D341Med (cell line): Measurements from ENCODE around the gene IMMT.
"Not testable (repeated sequence)": the region's sequence is repeated elsewhere in the genome, so short reads cannot be mapped to it uniquely, and the experiment has no call there.

Experiments used
- DNase-seq: peaks from one replicate; pipeline ENCODE4 v3.0.0; 2012; ENCODE audit warnings: low spot score

The IMMT gene

DNA sequence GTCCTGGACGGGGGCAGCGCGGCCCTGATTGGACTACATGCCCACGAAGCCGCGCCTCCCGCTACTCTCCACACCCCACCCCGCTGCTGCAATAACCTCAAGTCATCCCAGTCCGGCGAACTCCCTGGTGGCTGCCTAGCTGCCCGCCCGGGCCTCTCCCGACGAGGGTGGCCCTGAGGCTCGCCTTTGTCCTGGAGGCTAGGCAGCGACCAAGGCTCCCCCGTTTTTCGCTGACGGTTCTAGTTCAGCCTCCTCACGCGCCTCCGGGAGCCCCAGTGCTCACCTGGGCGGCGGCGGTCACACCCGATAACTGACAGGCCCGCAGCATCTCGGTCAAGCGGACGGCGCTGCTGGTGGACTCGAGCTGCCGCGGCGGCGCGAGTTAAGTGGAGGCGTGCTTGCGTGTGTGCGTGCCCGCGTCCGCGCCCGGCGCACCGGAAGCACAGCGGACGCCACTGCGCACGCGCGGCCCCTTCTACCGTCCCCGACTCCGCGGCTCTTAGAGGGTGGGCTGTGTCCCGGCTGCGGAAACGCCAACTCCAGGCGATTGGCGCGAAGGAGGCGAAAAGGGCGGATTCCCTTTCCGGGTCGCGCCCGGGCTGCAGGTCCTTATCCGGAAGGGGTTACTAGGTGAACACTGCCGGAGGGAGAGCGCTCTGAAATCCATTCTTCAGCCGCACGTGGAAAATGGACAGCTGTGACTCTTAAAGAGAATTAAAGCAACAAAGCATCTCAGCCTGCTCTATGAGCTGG, at the start of gene IMMT:
IMMT (minus strand) TSS at position 408 of the 753 bp plus-strand sequence; CDS start at position 328, 80 bp downstream.
- DNase-seq: peak; percentile 96

DNA sequence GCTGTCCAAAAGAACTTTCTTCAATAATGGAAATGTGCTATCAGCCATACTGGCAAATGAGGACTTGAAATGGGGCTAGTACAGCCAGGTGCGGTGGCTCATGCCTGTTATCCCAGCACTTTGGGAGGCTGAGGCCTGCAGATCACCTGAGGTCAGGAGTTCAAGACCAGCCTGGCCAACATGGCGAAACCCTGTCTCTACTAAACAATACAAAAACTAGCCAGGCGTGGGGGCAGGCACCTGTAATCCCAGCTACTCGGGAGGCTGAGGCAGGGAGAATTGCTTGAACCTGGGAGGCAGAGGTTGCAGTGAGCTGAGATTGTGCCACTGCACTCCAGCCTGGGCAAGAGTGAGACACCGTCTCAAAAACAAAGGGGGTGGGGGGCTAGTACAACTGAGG, 49.5 kb upstream of the IMMT start:
- DNase-seq: not testable (repeated sequence)

DNA sequence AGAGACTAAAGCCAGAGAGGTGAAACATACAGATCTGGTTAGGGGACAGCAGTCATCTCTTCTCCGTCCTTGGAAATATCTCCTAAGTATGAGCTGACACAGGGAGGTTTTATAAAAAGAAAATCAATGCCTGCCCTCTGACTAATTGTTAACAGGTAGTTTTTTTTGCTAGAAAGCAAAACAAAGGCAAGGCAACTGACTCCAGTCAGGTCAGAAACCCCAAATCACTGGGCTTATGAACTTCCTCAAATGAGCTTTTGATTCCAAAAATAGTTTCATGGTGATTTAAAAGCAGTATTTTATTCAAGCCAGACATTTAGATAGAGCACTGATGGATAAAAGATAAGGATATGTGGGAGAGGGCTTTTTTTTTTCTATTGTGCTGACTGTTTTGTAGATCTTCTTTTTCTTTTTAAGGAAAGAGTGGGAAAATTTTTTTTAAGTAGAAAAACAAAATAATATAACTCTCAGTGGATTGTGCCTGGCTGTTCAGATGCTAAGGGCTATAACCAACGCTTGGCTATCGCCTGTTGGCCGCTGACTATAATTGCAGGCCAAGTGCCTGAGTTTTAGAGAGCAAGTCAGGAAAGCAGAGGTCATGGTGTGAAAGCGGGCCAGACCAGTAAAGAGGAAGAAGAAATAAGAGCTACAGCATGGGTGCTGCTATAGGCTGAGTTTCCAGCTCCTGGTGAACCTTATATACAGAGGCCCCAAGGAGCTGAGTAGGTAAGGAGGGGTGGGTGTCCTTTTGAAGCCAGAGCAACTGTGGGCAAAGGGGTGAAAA, 48.9 kb upstream of the IMMT start:
- no peak for DNase-seq

DNA sequence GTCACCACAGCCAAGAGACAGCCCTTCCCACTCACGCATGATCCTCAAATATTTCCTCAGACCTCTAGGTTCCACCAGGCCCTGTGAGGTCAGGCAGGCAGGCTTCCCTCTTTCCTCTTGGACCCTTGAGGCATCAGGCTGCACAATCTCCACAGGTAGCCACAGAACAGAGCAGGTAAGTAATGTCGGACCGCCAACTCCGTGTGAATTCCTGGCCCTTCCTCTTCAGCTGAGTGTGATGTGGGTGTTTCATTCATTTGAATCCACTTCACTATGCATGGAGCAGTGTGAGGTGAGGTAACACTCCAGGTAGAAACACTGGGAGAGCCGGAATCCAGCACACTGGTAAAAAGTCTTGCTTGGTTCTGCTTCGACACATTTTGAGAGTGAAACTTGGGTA, 48.0 kb upstream of the IMMT start:
- no peak for DNase-seq

DNA sequence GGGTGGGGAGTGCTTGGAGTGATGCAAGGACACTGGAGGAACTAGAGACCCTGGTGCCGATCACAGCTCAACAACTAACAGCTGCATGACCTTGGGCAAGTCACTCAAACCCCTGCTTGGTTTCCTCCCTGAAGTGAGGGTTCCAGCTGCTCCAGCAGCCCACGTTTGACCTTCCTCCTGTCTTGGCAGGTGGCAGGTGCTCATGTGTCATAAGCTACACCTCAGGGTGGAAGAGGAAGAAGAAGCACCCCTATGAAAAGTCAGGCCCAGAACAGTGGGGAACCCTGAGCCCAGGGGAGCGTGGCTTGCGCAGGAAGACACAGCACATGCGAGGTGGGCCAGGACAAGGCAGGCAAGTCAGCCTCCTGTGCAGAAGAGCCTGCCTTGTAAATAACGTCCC, 46.3 kb upstream of the IMMT start:
- no peak for DNase-seq

DNA sequence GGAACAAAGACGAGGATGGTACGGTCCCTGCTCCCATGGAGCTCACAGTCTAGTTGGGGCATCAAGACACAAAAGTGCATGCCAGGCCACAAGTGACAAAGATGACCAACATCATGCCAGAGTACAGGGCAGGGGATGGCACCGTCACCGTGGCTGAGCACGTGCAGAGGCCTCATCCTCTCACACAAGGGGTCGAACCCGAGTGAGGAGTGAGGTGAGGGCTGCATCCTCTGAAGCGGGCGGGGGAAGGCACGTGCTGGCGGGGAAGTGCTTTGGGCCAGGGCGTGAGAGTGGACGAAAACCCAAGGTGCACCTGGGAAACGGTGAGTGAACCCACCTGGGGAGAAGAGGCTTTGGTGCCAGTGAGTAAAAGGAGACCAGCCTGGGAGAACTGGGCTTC, 45.0 kb upstream of the IMMT start:
- no peak for DNase-seq

DNA sequence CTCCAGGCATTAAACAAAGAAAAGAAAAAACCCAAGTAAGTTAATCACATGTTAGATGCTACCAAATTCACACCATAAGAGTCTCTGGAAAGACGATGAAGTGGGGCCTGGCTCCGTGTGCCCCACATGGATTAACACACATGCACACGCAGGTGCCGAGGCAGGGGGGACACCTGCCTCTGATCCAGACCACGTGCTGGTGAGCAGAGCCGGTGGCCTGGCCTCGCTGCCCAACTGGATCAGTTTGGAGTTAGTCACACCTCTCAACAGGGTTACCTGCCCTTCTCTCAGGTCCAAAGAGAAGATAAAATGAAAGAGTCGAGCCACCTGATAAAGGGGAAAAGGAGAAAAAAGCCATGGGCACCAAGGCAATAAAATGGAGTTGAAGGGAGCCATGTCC, 44.5 kb upstream of the IMMT start:
- DNase-seq: no peak

DNA sequence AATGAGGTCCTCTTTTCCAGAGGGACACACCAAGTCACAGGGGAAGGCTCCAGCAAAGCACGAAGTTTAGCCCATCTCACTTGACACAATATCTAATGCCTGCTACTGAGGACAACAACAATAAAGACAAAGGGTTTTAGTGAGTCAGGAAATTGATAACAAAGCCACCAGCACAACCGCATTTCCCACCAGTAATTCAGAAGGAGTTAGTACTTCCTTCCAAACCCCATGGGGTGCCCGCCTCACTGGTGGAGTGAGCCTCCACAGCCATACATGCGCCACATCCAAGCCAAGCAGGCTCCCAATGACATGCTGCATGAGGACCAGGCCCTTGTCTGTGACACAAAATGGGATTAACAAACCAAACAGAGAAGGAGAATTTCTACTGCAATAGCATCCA, 44.1 kb upstream of the IMMT start:
- DNase-seq: no peak

DNA sequence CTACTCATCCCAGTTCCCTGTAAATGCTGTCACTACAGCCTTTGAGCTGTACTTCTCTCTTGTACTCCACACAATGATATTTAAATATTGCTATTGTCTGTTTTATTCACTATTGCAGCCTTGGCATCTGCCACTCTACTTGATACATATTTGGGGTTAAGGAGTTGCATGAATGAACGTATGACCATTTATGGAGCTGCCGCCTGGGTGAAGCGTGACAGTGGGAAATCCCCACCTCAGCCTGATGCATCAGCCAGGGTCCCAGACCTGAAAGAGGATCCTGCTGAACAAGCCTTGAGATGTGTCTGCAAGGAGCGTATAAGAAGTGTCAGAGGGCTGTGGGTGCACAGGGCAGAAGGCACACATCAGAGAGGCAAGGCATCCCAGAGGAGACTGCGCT, 43.1 kb upstream of the IMMT start:
- no peak for DNase-seq

DNA sequence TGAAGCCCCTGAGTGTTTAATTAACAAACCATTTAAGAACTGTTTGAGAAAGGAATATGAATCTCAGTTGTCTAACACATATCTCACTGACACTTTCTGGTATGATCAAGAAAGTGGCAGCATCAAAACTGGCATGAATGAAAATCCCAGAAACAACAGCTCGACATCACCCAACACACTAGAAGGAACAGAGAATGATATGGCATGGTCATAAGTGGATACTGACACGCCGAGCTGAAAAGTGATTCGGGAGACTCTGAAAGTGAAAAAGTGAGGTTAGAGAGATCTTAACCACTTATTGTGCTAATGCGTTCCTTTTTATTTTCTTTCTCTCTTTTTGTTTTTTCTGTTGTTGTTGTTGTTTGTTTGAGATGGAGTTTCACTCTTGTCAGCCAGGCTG, 41.9 kb upstream of the IMMT start:
- no peak for DNase-seq

DNA sequence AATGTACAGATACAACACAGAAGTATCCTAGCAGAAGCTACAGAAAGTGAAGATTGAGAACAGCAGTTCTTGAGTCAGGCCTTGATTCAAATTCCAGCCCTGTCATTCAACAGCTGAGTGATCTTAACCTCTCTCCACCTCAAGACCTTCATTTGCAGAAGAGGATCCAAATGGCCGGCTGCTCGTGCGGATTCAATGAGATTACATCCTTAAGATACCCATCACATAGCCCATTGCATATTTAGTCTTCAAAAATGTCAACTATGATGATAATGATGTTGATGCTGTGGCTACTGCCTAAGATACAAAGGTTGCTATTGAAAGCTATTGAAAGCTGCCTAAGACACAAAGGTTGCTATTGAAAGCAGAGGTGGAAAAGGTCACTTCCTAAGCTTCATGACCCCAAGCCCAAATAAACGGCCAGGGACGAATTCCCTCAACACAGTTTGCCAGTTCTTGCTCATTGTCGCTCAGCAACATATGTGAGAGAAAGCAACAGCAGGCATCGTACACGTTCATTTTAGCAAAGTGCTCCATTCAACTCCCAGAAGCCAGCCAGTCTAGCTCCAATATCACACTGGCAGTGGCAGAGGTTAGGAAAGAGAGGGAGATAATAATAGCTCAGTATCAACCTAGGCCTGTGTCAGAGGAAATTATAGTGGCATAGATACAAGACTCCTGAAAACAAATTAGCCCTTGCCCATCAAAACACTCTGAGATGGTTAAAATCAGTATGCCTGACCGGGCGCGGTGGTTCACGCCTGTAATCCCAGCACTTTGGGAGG, 40.1 kb upstream of the IMMT start:
- DNase-seq: no peak

DNA sequence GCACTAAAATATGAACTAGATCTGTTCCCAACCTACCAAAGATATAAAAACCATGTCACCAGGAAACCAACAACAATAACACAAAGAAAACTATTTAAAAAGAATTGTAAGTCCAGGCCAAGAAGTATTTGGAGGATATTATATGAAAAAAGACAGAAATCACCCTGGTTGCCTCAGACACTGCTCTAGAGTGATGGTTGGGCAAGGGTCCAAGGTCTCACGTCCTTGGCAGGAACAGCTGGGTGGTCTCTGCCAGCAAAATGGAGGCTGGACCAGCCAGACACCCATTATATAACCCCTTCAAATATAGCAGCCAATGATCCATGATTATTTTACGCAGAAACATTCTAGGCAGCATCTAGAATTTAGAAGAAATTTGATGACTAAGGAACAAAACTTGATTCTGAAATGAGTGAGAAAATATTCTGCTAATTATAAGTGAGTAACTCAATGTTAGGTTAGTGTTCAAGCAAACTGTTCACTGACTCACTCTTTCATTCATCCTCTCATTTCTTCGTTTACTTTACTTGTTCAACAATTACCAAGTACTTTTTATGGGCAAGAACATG, 39.4 kb upstream of the IMMT start:
- DNase-seq: no peak

DNA sequence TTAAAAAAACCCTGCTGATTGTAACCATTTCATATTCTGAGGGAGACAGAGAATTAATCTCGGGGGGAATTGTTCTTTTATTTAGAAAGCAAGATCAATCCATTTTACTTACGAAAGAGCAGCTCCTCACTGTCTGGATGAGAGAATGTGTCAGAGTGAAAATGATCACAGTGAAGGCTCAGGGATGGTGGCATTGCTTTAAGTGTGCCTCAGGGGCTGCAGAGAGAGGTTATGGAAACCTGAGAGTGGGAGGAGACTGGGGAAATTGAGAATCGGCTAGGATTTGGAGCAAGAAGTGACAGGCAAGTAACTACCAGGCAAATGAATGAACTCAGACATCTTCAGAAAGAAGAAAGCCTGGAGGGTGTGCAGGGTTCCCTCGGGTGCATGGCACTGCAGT, 38.2 kb upstream of the IMMT start:
- DNase-seq: no peak

DNA sequence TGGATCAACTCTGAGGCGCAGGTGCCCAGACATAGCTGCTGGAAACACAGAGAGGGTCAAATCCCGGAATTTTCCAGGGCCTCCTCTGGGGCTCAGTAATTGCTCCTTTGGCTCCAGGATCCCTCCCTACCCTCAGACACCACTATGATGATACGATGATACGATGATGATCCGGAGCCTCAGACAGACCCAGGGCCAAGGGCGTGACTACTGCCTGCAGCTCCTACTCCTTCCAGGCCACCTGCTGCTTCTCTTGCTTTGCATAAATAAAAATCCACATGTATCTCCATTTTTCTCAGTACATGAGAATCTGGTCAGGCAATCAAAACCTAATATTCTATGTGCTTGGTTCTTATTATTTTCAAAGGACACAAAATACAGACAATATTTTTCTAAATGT, 37.6 kb upstream of the IMMT start:
- DNase-seq: no peak

DNA sequence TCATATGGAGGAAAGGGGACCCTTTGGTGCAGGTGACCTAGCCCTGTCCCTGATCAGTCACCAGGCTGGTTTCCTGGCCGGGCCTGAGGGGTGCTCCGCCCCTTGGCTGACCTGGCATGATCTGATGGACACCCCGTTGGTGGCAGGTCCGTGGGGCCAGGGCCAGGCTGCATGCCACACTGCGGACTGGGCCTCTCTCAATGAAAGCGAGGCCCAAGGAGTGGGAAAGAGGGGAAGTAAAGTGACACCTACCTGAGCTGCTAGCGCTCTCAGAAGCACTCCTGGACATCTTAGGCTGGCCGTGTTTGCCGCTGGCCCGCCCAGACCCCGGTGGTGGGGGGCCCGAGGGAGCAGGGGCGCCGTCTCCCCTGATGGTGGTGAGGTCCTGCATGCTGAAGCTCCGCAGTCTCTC, 37.1 kb upstream of the IMMT start:
- no peak for DNase-seq

DNA sequence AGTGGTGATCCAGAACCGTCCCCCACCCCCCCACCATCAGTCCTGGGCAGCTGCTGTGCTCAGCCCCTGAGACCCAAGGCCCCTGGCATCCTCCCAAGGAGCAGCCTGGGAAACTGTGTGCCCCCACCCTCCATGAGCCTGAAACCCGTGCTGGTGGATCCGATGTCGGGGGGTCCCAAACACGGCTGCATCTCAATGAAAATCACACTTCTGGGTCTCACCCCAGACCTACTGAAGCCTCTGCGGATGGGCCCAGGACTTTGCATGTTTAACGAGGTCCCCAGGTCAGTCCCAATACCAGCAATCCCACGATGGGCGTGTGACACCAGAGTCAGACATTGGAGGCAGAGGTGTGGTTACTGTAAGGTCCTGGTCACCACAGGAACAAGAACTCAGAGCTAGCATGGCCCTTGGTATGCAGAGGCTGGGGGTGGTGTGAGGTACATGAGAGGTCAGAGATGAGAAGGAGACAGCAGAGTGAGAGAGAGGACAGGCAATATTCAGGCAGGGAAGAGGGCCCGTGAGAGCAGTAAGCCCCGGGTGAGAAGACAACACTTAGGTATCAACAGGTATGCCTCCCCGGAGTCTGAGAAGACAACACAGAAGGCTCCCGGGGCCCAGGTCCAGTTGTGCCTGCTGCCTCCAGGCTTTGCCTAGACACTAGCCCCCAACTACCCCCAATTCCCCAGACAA, 36.6 kb upstream of the IMMT start:
- DNase-seq: no peak

DNA sequence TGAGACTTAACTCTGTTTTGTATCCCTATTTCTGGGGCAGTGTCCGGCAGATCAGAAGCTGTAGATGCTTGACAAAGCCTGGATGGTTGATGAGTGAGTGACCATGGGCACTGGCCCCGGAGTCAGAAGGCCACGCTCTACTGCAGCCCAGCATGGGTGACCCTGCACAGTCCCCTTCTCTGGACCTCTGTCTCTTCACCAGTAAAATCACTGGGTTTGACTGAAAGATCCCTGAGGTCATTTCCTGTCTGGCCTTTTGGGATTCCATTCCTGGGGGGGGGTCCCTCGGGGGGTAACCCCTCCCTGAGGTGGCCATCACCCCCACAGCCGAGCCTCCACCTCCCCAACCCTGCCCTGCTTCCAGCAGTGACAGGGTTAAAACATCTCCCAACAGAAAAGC, 35.7 kb upstream of the IMMT start:
- no peak for DNase-seq

DNA sequence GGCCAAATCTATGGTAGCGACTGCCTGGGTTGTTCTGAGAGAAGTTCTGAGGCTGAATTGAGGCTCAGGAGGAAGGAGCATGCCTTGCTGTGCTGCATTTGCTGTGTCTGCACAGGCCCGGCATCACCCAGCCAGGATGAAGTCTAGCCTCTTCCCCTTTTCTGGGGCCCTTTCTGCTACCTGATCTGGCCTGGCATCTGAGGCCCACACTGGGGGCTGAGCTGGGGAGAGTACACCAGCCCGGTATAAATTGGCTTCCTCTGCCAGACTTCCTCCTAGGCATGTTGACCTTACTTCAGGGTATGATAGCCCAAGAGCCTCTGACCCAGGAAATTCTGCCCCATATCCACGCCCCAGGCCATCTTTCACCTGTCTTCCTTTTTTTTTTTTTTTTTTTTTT, 34.0 kb upstream of the IMMT start:
- DNase-seq: no peak

DNA sequence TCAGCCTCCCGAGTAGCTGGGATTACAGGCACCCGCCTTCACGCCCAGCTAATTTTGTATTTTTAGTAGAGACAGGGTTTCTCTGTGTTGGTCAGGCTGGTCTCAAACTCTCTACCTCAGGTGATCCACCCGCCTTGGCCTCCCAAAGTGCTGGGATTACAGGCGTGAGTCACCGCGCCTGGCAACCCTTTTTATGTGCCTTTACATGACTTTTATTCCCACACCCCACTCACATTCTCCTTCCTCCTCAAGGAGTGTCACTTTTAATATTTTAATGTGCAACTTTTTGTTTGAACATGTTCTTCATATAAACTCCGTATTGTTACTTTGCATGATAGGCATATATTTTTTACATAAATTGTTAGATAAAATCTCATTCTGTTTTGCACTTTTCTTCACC, 33.3 kb upstream of the IMMT start:
- DNase-seq: not testable (repeated sequence)

DNA sequence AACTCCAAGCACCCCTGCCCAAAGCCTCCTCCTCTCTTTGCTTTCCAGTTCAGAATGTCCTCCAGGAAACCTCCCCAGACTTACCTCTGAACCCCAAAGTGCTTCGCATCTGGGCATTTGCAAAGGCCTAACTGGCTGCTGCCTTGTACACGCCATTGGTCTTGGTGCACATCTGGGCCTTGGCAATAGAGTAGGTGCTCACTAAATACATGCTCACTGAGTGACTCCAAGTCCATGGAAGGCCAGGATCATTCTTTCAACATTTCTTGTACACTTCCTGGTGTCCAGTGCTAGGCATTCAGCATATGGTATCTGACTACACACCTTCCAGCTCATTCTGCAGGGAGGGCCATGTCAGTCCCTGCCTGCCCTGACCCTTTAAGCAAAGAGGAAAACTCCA, 32.4 kb upstream of the IMMT start:
- DNase-seq: no peak

DNA sequence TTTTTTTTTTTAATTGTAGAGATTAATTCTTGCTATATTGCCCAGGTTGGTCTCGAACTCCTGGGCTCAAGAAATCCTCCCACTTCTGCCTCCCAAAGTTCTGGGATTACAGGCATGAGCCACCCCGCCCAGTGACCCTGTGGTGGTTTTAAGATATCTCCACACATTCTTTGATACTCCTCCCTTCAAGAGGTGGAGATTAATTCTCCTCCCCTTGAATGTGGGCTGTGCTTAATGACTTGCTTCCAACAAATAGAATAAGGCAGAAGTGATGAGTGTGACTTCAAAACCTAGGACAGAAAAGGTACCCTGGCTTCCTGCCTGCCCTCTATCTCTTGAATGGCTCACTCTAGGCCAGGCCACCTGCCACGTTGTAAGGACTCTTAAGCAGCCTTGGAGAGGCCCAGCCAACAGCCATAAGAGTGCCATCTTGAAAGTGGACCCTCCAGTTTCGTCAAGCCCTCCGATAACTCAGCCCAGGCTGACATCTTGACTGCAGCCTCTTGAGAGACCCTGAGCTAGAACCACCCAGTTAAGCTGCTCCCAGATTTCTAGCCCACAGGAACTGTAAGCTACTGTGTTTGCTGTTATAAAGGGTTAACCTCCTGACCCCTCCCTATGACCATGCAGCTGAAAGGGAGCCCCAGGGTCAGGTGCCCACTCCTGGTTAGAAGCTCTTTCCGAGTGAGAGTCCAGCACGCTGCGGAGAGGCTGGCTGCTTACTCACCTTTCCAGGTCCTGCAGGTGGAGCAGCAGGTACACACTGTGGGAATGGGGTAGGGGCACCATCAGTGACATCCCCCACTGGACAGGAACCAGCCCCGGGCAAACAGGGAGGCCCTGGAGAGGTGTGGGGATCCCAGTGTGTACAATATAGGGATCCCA, 31.6 kb upstream of the IMMT start:
- no peak for DNase-seq
